GM23248 (cell line): ENCODE measurements around the gene ROR1.

Experiments used
- EZH2 ChIP-seq: fragments of 200-600 bp; sonication (generic); IDR thresholded peaks from 2 replicates; pipeline ENCODE4 v1.6.1; 2018; ENCODE audit warnings: antibody characterized with exemption, mild to moderate bottlenecking; ENCODE audit not compliant: insufficient read depth, poor library complexity, severe bottlenecking
- EZH2phosphoT487 ChIP-seq: fragments of 200-600 bp; sonication (generic); IDR thresholded peaks from 2 replicates; pipeline ENCODE4 v1.6.1; 2018; ENCODE audit warnings: antibody characterized with exemption, moderate library complexity, mild to moderate bottlenecking, low read depth; ENCODE audit not compliant: insufficient read depth

- TF ChIP-seq EZH2 (no peak), EZH2phosphoT487 (no peak)
These were observed 91.7 kb downstream of the ROR1 start for GRCh38 chr1:63865561-63865960.
